Skeletal muscle satellite cell (primary cell): Measurements from ENCODE around the gene FANK1. TPM values are rescaled to one million over a fixed set of nuclear protein-coding genes. Genes with fewer than 3 reads are reported as not detected.
"Not testable (repeated sequence)": the region's sequence is repeated elsewhere in the genome, so short reads cannot be mapped to it uniquely, and the experiment has no call there.

Source experiments
- H3K27me3 ChIP-seq: 2 replicates; pipeline ENCODE4 v1.7.0; 2013; ENCODE audit warnings: low read length; ENCODE audit not compliant: control insufficient read depth, insufficient read depth
- H3K36me3 ChIP-seq: 2 replicates; pipeline ENCODE4 v1.7.0; 2013; ENCODE audit warnings: mild to moderate bottlenecking, control low read depth, low read length; ENCODE audit not compliant: insufficient read depth
- H3K4me1 ChIP-seq: 2 replicates; pipeline ENCODE4 v1.7.0; 2013; ENCODE audit warnings: low read length; ENCODE audit not compliant: control insufficient read depth, insufficient read depth
- H3K4me2 ChIP-seq: 2 replicates; pipeline ENCODE4 v1.7.0; 2013; ENCODE audit warnings: mild to moderate bottlenecking, low read length
- H3K4me3 ChIP-seq: 2 replicates; pipeline ENCODE4 v1.7.0; 2013; ENCODE audit warnings: low read length
- H3K9ac ChIP-seq: 2 replicates; pipeline ENCODE4 v1.7.0; 2013; ENCODE audit warnings: mild to moderate bottlenecking, low read depth, low read length, moderate library complexity
- H3K9me3 ChIP-seq: replicated peaks from 2 replicates; pipeline ENCODE4 v1.7.0; 2013; ENCODE audit warnings: mild to moderate bottlenecking, control low read depth, low read length
- total RNA-seq: library from RNA; depleted of rRNA; stranded (reverse); fragments of >200 nt; gene quantifications from 2 replicates; pipeline ENCODE4 v1.2.3, GENCODE V29; 2012; rRNA removed

The FANK1 gene, protein sequence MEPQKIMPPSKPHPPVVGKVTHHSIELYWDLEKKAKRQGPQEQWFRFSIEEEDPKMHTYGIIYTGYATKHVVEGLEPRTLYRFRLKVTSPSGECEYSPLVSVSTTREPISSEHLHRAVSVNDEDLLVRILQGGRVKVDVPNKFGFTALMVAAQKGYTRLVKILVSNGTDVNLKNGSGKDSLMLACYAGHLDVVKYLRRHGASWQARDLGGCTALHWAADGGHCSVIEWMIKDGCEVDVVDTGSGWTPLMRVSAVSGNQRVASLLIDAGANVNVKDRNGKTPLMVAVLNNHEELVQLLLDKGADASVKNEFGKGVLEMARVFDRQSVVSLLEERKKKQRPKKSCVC
- 0.25 and 1.7 TPM in 2 replicates for total RNA-seq

DNA sequence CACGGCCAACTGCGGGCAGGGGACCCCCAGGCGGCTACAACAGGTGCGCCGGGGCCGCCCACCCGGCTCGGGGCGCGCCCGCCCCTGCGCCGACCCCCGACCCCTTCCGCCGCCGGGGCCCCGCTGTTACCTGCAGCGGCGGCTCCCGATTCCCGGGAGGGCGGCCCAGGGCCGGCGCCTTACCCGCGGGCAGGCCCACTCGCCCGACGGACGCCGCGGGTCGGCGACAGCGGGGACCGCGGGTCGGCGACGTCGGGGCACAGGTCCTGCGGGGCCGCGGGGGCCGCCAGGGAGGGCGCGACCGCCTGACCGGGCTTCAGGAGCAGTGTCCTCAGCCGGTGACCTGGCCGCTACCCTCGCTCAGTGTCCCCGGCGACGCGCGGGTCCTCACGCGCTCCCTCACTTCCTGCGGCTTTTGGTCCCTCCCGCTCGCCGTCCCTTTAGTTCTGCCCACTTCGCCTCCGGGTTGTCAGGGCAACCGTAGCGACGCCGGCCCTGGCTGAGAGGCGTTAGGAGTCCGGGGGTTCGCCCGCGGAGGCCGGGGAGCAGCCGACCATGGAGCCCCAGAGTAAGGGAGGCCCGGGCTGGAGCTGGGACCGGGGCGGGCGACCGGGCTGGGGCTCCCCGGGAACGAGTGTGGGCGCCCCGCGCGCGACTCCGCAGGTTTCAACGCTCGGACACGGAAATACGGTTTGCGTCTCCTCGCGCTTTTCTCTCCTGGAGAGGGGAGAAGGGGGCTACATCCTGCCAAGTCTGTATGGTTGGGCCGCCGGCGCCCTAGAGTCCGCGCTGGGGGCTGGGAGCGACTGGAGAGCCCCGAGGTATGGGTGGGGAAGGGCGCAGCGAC is at the start of gene FANK1:
Gene FANK1 (plus strand): TSS at position 477 of the 847 bp plus-strand sequence. CDS start 79 bp downstream, at position 556.
- Histone ChIP-seq H3K4me2 (peak within 1 kb of the TSS; percentile 82), H3K4me3 (peak within 1 kb of the TSS; percentile 81), H3K9ac (peak within 1 kb of the TSS; percentile 87)
- H3K36me3 ChIP-seq, H3K4me1 ChIP-seq, H3K9me3 ChIP-seq, H3K27me3 ChIP-seq: not testable (repeated sequence)

DNA sequence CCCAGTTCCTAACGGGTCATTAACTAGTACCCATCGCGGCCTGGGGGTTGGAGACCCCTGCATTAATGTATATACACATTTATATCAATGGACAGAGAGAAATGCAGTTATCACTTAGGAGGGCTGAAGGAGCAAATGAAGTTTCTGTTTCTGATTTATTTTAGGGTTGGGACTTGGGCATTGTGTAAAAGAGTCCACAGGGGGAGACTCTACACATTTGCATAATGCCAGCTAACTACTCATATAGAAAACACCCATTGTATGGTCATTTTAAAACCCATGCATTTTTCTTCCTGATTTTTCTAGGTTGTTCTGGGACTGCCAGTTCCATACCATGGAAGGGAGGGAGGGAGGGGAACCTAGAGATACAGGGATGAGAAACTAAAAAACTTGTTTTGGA is 49.5 kb upstream of the FANK1 start:
- Histone ChIP-seq H3K4me2 (no peak overlapping the region), H3K4me3 (no peak overlapping the region)

DNA sequence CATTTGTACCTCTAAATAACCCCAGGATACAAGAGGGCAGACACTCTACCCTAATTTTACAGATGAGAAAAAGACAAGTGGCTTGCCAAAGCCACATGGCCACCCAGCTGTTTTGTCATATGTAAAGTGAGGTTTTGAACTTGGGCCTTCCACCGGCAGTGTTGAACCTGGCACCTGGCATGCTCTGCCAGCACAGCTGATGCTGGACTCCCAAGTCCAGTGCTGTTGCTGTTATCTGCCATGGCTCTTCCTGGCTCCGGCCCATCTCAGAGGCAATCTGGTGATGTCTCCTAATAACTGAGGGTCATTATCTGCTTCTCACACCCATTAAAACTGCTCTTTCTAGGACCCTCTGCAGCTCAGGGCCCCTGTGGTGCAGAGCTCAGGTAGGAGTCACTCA is 48.0 kb upstream of the FANK1 start:
- H3K9me3 ChIP-seq = no peaks in the 10 kb centered on the region
- H3K4me2 ChIP-seq = no peak overlapping the region
- H3K9ac ChIP-seq = no peak overlapping the region
- H3K36me3 ChIP-seq = peaks cover 49% of the 10 kb centered on the region
- no peaks in the 10 kb centered on the region for H3K27me3 ChIP-seq
- H3K4me1 ChIP-seq = no peaks in the 10 kb centered on the region
- H3K4me3 ChIP-seq = no peak overlapping the region

More for the DNA sequence above, 49.5 kb upstream of the FANK1 start:
- peaks cover 44% of the 10 kb centered on the region for H3K36me3 ChIP-seq
- H3K9me3 ChIP-seq = no peaks in the 10 kb centered on the region
- no peaks in the 10 kb centered on the region for H3K27me3 ChIP-seq
- no peak overlapping the region for H3K9ac ChIP-seq
- H3K4me1 ChIP-seq = no peaks in the 10 kb centered on the region

DNA sequence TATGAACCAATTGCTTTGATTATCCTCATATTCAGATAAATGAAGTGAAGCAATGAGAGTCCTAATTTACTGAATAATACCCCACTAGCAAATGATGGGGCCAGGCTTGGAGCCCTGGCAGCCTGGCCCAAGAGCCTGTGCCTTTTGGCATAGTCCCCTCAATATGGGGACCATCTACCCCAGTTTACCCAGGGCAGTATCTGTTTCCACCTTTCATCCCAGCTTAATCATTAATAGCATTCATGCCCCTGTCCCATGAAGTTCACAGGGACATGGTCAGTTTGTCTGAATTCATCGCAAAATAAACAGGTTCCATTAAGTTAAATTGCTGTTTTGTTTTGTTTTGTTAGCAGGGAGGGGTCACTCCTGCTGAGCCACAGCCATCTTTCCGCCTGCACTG is 47.5 kb upstream of the FANK1 start:
- Histone ChIP-seq H3K27me3 (no peaks in the 10 kb centered on the region), H3K9me3 (no peaks in the 10 kb centered on the region), H3K4me1 (no peaks in the 10 kb centered on the region), H3K4me2 (no peak overlapping the region), H3K4me3 (no peak overlapping the region), H3K36me3 (peaks cover 53% of the 10 kb centered on the region), H3K9ac (no peak overlapping the region)

DNA sequence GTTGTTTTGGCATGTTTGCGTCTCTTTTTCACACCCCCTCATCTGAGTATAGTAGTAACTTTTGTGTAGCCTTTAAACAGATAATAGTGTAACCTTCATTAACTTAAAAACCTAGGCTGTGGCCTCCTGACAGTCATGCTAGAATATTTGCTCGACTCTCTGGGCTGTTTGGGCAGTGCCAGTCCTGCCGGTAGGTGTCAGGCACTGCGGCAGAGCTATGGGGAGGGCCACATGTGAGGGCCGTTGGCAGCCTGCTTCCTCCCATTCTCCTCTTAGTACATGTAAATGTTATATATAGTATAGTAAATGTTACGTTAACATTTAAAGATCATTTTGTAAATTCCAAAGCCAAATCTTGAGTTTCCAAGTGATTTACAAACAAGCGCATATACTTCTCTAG is 46.9 kb upstream of the FANK1 start:
- Histone ChIP-seq H3K9me3 (no peaks in the 10 kb centered on the region), H3K4me1 (no peaks in the 10 kb centered on the region), H3K27me3 (no peaks in the 10 kb centered on the region), H3K36me3 (peaks cover 54% of the 10 kb centered on the region), H3K4me3 (no peak overlapping the region), H3K9ac (no peak overlapping the region), H3K4me2 (no peak overlapping the region)

DNA sequence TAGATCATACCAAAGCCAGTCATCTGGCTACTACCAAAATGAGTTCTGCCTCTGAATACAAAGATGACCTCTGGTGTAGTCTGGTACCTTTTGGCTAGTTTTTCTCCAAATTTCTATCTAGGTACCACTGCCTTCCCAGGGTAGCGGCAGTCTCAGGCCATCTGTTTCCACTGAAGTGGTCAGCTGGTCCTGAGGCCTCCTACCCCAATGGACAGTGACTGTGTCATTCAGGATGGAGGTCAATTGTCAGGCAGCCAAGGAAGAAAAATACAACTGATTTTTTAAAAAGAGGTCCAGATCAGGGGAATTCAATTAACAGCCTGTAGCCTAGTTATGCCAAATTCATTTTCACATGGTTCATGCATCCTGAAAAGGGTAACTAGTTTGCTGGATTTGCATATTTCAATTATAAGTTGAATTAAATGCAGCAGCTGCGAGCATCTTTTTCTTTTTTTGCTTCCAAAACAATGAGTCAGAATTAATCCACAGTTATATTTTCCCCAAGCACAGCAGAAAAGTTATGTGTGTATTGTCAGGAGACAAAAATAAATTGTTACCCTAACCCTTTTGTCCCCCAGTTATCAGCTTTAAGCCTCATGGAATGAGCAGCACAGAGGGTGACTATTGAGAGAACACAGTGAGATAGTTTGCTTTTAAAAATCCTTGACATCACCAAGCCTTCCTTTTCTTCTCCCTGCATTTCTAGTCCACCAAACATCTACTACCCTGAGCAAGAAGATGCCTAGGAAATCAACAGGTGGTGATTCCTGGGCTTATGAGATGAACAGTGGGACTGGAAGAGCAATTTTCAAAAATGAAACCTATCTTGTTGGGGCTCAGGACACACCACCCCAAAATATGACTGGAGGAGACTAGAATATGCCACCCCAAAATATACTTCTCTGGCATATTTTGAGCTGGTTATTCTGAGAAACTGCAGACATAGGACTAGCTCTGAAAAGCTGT is 45.3 kb upstream of the FANK1 start:
- H3K36me3 ChIP-seq = peaks cover 46% of the 10 kb centered on the region
- no peak overlapping the region for H3K4me3 ChIP-seq
- no peaks in the 10 kb centered on the region for H3K27me3 ChIP-seq
- no peak overlapping the region for H3K4me2 ChIP-seq
- H3K9ac ChIP-seq = no peak overlapping the region
- H3K4me1 ChIP-seq = no peaks in the 10 kb centered on the region
- H3K9me3 ChIP-seq = no peaks in the 10 kb centered on the region

DNA sequence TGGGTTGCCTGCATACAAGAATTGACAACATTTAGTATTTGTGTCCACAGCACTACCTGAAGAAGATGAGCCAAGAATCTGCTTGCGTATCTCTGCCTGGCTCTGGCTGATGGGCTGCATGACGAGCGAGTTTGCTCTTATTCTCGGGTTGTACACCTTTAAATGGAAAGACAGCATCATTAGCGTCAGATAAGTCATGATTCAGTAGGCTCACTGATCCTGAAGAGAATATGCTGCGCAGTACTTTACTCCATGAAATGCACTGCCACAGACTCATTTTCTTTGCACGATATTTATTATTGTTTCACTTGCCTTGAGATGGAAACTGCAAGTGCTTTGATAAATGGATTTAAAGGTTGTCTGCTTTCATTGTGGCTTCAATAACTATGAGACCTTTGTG is 43.9 kb upstream of the FANK1 start:
- H3K27me3 ChIP-seq = no peaks in the 10 kb centered on the region
- H3K9ac ChIP-seq = no peak overlapping the region
- H3K4me1 ChIP-seq = no peaks in the 10 kb centered on the region
- peaks cover 52% of the 10 kb centered on the region for H3K36me3 ChIP-seq
- no peaks in the 10 kb centered on the region for H3K9me3 ChIP-seq
- H3K4me2 ChIP-seq = no peak overlapping the region
- no peak overlapping the region for H3K4me3 ChIP-seq

DNA sequence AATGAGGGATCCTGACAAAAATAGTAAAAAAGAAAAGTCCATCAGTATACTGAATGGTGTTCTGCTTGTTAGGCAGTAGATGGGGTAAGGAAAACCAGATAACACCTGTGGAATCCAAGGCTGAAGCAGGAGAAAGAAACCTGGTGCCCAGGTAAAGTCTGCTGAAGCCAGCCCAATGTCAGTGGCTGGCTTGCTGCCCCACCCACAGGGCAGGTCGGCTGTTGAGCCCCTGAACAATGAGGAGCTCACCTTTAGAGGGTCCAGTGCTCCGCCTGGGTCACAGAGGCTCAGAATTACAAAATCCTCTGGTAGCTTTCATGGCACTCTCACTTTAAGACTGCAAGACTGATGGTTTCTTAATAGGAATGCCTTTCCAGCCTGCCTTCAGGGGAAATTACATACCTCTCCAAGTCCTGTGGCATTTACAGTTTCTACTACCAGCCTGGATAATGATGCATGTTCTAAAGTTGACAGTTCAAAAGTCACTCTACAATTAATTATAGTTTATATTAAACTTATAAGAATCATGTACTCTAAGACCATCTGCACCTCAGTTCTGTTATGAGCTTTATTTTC is 39.1 kb upstream of the FANK1 start:
- Histone ChIP-seq H3K27me3 (no peaks in the 10 kb centered on the region), H3K4me3 (no peak overlapping the region), H3K9me3 (no peaks in the 10 kb centered on the region), H3K4me2 (no peak overlapping the region), H3K36me3 (peaks cover 38% of the 10 kb centered on the region), H3K9ac (no peak overlapping the region), H3K4me1 (no peaks in the 10 kb centered on the region)

DNA sequence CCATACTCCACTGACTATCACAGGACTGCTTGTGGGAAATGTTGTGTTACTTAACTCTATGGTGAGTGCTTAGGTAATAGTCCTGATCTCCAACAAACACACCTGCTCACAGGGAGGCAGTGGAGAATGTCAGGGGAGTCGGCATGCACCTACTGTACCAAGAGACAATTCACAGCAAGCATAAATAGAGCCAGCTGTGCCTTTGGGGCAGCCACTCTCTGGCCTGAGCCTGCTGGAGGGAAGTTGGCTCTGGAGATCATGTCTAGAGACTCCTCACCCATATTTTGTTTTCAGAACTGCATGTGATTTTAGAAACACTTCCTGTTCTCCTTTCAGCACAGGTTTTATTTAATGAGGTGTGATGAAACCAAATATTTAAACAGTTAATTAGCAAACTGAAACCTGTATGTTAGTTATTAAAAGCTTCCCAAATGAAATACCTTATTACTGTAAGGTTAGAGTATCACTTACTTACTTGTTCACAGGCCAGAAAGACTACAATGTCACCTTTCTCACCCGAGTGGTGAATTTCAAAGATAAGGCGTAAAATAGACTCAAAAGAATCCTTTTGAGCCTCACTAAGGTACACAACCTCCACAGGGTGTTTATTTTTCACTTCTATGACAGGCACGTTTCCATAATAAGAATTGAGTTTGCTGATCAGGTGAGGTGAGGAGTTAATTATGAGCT is 37.1 kb upstream of the FANK1 start:
- Histone ChIP-seq H3K4me3 (no peak overlapping the region), H3K9me3 (no peaks in the 10 kb centered on the region), H3K4me1 (no peaks in the 10 kb centered on the region), H3K4me2 (no peak overlapping the region), H3K9ac (no peak overlapping the region), H3K36me3 (peaks cover 24% of the 10 kb centered on the region), H3K27me3 (no peaks in the 10 kb centered on the region)

DNA sequence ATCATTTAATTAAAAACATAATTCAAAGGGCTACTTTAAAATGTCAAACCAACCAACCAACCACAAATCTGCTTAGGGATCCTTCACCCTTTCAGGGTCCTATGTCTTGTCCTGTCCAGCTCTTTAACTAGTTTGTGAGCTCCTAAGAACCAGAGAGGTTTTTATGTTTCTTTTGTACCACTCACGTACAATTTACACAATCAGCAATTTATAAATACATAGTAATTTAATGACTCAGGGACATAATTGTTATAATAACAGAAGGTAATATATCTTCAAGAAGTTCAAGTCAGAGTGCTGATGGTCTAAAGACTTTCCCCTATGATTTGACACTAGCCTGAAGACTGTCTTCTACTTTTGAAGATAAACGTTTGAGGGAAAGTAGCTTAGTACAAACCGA is 31.2 kb upstream of the FANK1 start:
- Histone ChIP-seq H3K9me3 (no peaks in the 10 kb centered on the region), H3K4me3 (no peak overlapping the region), H3K4me1 (no peaks in the 10 kb centered on the region), H3K4me2 (no peak overlapping the region), H3K9ac (no peak overlapping the region), H3K36me3 (peaks cover 9% of the 10 kb centered on the region), H3K27me3 (no peaks in the 10 kb centered on the region)
